Stomach (tissue), 19 donors: ENCODE data around the gene HINT3. TPM values are rescaled to one million over a fixed set of nuclear protein-coding genes. Genes with fewer than 3 reads are reported as not detected.
"Not testable (repeated sequence)": the region's sequence is repeated elsewhere in the genome, so short reads cannot be mapped to it uniquely, and the experiment has no call there.

Experiments used
- DNase-seq, 2 donors: peaks; one replicate each; pipeline versions ENCODE4 v3.0.0 to v3.0.0-alpha.2; 2013 to 2019
- H3K27ac ChIP-seq, 5 donors: fragments of 200-600 bp in 4 of 5; sonication (generic) in 4 of 5; one replicate each; pipeline ENCODE4 v1.5.1; 2013 to 2019; ENCODE audit warnings: mild to moderate bottlenecking in 1 of 5, moderate library complexity in 1 of 5
- H3K27me3 ChIP-seq, 3 donors: fragments of 200-600 bp; sonication (generic); one replicate each; pipeline ENCODE4 v1.5.1; 2017 to 2019; ENCODE audit warnings: mixed run types in 1 of 3
- H3K36me3 ChIP-seq, 4 donors: fragments of 200-600 bp; sonication (generic); 1 replicate in 3 of 4; 2 replicates in 1 of 4; pipeline ENCODE4 v1.5.1; 2016 to 2019
- H3K4me1 ChIP-seq, 4 donors: fragments of 200-600 bp; sonication (generic); one replicate each; pipeline ENCODE4 v1.5.1; 2016 to 2019
- H3K4me3 ChIP-seq, 4 donors: fragments of 200-600 bp; sonication (generic) in 3 of 4; one replicate each; pipeline ENCODE4 v1.5.1; 2016 to 2019; ENCODE audit warnings: mild to moderate bottlenecking in 1 of 4
- H3K9me3 ChIP-seq, 4 donors: fragments of 200-600 bp; sonication (generic); one replicate each; pipeline ENCODE4 v1.5.1; 2016 to 2019
- EP300 ChIP-seq: sonication (generic); formaldehyde crosslinking; IDR thresholded peaks from one replicate; pipeline ENCODE4 v1.6.1; 2017; ENCODE audit warnings: antibody characterized with exemption
- POLR2A ChIP-seq, 4 donors: fragments of 450-650 bp; IDR thresholded peaks; one replicate each; pipeline ENCODE4 v1.6.1; 2016; ENCODE audit warnings: antibody characterized with exemption in 4 of 4, control low read depth in 2 of 4, mild to moderate bottlenecking in 1 of 4, moderate library complexity in 1 of 4
- POLR2AphosphoS5 ChIP-seq, 3 donors: sonication (generic); formaldehyde crosslinking; IDR thresholded peaks; one replicate each; pipeline ENCODE4 v1.6.1; 2016; ENCODE audit warnings: antibody characterized with exemption in 3 of 3
- WGBS, 5 donors: extraction: QIAGEN DNeasy Blood & Tissue Kit in 3 of 5; methylation state at CpG; one replicate each; pipeline versions ENCODE4 v1.1.5 to v1.1.7; 2013 to 2018; 5-methylcytosine and 5-hydroxymethylcytosine counted together
- intact Hi-C: fragments of 100-400 bp; cut with DNase I; formaldehyde crosslinking; loops from one replicate; pipeline ENCODE4 v1.15.1; 2023; ENCODE audit warnings: low total_unique reads
- long read RNA-seq, 10 donors: transcript quantifications; one replicate each; lab custom pipeline, GENCODE V29; 2026
- polyA plus RNA-seq, 3 donors: library from polyadenylated mRNA; stranded (reverse); fragments of 200-250 nt; gene quantifications; one replicate each; pipeline ENCODE4 v1.2.3, GENCODE V29; 2013
- total RNA-seq, 5 donors: library from RNA; depleted of rRNA; stranded (reverse); fragments of >200 nt; gene quantifications; one replicate each; pipeline versions ENCODE4 v1.1.0 to v1.2.3, GENCODE V29; 2014 to 2016
- TF ChIP-seq, protein P1 (sequence below), 7 experiments: fragments of 450-650 bp in 4 of 7; fragments of 200-600 bp in 3 of 7; sonication (generic) in 3 of 7; IDR thresholded peaks; one replicate each; pipeline ENCODE4 v1.5.1; 2016 to 2019; ENCODE audit warnings: antibody characterized with exemption in 7 of 7, control low read depth in 2 of 7, mild to moderate bottlenecking in 1 of 7
- donor health status: healthy with polysubstance abuse.
- donor health status: Bipolar disorder and iron deficiency.
- donor health status: healthy.

HINT3 gene
- total RNA-seq (10 to 100 TPM in 4 of 5 donors, 1 to 10 TPM in 1; 9.9 to 36.0 (median 24.3) TPM), polyA plus RNA-seq (10 to 100 TPM in 2 of 3 donors, 1 to 10 TPM in 1; 9.3 to 28.9 (median 17.6) TPM)
- long read RNA-seq, donor 1, partial matches to known transcripts, result 0 of 1 reads
- long read RNA-seq, donor 1, other reads (novel, unspliced or antisense), result 0 of 1 reads
- long read RNA-seq, donor 2, partial matches to known transcripts, result 0 of 10 reads
- long read RNA-seq, donor 2, other reads (novel, unspliced or antisense), result 7 of 10 reads
- long read RNA-seq, donor 3, transcript HINT3-201 (5 exons, 3,314 nt), result major isoform, 5 of 5 reads
- long read RNA-seq, donor 3, partial matches to known transcripts, result 0 of 5 reads
- long read RNA-seq, donor 3, other reads (novel, unspliced or antisense), result 0 of 5 reads
- long read RNA-seq, donor 4, result 0 reads
- long read RNA-seq, donor 5, transcript HINT3-201 (5 exons, 3,314 nt), result major isoform, 6 of 6 reads
- long read RNA-seq, donor 5, partial matches to known transcripts, result 0 of 6 reads
- long read RNA-seq, donor 5, other reads (novel, unspliced or antisense), result 0 of 6 reads
- long read RNA-seq, donor 6, transcript HINT3-201 (5 exons, 3,314 nt), result major isoform, 9 of 16 reads
- long read RNA-seq, donor 6, partial matches to known transcripts, result 7 of 16 reads
- long read RNA-seq, donor 6, other reads (novel, unspliced or antisense), result 0 of 16 reads
- long read RNA-seq, donor 7, transcript HINT3-201 (5 exons, 3,314 nt), result major isoform, 7 of 7 reads
- long read RNA-seq, donor 7, partial matches to known transcripts, result 0 of 7 reads
- long read RNA-seq, donor 7, other reads (novel, unspliced or antisense), result 0 of 7 reads
- long read RNA-seq, donor 8, transcript HINT3-201 (5 exons, 3,314 nt), result major isoform, 6 of 6 reads
- long read RNA-seq, donor 8, partial matches to known transcripts, result 0 of 6 reads
- long read RNA-seq, donor 8, other reads (novel, unspliced or antisense), result 0 of 6 reads
- long read RNA-seq, donor 9, transcript HINT3-201 (5 exons, 3,314 nt), result major isoform, 5 of 5 reads
- long read RNA-seq, donor 9, partial matches to known transcripts, result 0 of 5 reads
- long read RNA-seq, donor 9, other reads (novel, unspliced or antisense), result 0 of 5 reads
- long read RNA-seq, donor 10, partial matches to known transcripts, result 0 of 2 reads
- long read RNA-seq, donor 10, other reads (novel, unspliced or antisense), result 0 of 2 reads

GRCh38 chr6:125956506-125957390, at the start of gene HINT3:
Gene HINT3, plus strand, starts transcription at chr6:125956770. Its CDS starts 208 bp downstream, at chr6:125956978.
- Histone ChIP-seq H3K4me3 (peak within 1 kb of the TSS; percentile 58 to 94 (median 90)), H3K36me3 (peaks cover 0 to 6% (median 0%) of the 10 kb centered on the region in 4 donors), H3K9me3 (no peaks in the 10 kb centered on the region), H3K27ac (peak within 1 kb of the TSS; percentile 92 to 98 (median 95)), H3K27me3 (no peaks in the 10 kb centered on the region), H3K4me1 (peaks cover 22 to 44% (median 34%) of the 10 kb centered on the region in 4 donors)
- intact Hi-C loops, result no loop called here
- 0 to 1% (median 0%) methylated on average over 45 to 82 of the region's 82 CpGs for WGBS, 5 donors
- peak; percentile 99 for DNase-seq
- TF ChIP-seq POLR2AphosphoS5 (IDR thresholded peaks at IDR 0.05) (peak; percentile 86 to 95 (median 94)), EP300 (no peak), POLR2A (IDR thresholded peaks at IDR 0.05) (peak in 2 of 4 donors; percentile 6 to 29)
- TF ChIP-seq, protein P1, sequence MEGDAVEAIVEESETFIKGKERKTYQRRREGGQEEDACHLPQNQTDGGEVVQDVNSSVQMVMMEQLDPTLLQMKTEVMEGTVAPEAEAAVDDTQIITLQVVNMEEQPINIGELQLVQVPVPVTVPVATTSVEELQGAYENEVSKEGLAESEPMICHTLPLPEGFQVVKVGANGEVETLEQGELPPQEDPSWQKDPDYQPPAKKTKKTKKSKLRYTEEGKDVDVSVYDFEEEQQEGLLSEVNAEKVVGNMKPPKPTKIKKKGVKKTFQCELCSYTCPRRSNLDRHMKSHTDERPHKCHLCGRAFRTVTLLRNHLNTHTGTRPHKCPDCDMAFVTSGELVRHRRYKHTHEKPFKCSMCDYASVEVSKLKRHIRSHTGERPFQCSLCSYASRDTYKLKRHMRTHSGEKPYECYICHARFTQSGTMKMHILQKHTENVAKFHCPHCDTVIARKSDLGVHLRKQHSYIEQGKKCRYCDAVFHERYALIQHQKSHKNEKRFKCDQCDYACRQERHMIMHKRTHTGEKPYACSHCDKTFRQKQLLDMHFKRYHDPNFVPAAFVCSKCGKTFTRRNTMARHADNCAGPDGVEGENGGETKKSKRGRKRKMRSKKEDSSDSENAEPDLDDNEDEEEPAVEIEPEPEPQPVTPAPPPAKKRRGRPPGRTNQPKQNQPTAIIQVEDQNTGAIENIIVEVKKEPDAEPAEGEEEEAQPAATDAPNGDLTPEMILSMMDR (IDR thresholded peaks at IDR 0.05), result peak in 6 of 7 experiments; percentile 62 to 99 (median 96)

GRCh38 chr6:125910527-125910926, 46.0 kb upstream of the HINT3 start:
- intact Hi-C loops, result no loop called here
- Histone ChIP-seq H3K4me1 (peaks cover 0 to 7% (median 2%) of the 10 kb centered on the region in 4 donors), H3K9me3 (no peaks in the 10 kb centered on the region), H3K36me3 (peaks cover under 1 to 29% (median 26%) of the 10 kb centered on the region in 4 donors), H3K27me3 (no peaks in the 10 kb centered on the region), H3K4me3 (no peak overlapping the region), H3K27ac (no peak overlapping the region)
- DNase-seq, result no peak
- WGBS, 5 donors, result 67 to 76% (median 68%) methylated on average over 3 of the region's 3 CpGs
- no peak for TF ChIP-seq POLR2A (IDR thresholded peaks at IDR 0.05)
- TF ChIP-seq POLR2AphosphoS5 (IDR thresholded peaks at IDR 0.05), result no peak
- no peak for TF ChIP-seq EP300
- TF ChIP-seq, protein P1 (IDR thresholded peaks at IDR 0.05), result no peak

- H3K9me3 ChIP-seq, intact Hi-C loops, DNase-seq, H3K27ac ChIP-seq, H3K4me1 ChIP-seq, H3K27me3 ChIP-seq, H3K4me3 ChIP-seq: not testable (repeated sequence)
- 69 to 78% (median 72%) methylated on average over 4 of the region's 4 CpGs for WGBS, 5 donors
- peaks cover 5 to 34% (median 31%) of the 10 kb centered on the region in 4 donors for H3K36me3 ChIP-seq
Measured at GRCh38 chr6:125911051-125911451, 45.5 kb upstream of the HINT3 start.

DNA sequence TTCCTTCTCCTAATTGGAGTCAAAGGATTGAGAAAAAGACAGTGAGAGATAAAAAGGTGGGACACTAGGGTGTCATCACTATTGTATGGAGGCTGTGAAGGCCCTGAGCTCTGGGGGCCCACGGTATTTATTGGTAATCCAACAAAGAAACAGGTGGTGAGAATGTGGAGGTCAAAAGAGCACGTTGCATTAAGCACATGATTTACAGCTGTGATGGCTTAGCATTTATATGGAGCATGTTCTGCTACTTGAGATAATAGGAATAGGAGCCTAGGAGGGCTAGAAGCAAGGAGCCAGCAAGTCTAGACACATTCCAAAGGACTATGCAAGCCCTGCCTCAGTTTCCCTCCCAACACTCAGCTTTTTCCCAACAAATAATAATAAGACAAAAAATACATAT, 44.1 kb upstream of the HINT3 start:
- H3K4me3 ChIP-seq, intact Hi-C loops, H3K27me3 ChIP-seq, H3K9me3 ChIP-seq, H3K27ac ChIP-seq, H3K4me1 ChIP-seq, DNase-seq: not testable (repeated sequence)
- peaks cover 15 to 44% (median 41%) of the 10 kb centered on the region in 4 donors for H3K36me3 ChIP-seq
- WGBS, 5 donors, result 67 to 79% (median 76%) methylated on average over 2 of the region's 2 CpGs
